ENCODE results near the gene LMAN1.

The LMAN1 gene

DNA sequence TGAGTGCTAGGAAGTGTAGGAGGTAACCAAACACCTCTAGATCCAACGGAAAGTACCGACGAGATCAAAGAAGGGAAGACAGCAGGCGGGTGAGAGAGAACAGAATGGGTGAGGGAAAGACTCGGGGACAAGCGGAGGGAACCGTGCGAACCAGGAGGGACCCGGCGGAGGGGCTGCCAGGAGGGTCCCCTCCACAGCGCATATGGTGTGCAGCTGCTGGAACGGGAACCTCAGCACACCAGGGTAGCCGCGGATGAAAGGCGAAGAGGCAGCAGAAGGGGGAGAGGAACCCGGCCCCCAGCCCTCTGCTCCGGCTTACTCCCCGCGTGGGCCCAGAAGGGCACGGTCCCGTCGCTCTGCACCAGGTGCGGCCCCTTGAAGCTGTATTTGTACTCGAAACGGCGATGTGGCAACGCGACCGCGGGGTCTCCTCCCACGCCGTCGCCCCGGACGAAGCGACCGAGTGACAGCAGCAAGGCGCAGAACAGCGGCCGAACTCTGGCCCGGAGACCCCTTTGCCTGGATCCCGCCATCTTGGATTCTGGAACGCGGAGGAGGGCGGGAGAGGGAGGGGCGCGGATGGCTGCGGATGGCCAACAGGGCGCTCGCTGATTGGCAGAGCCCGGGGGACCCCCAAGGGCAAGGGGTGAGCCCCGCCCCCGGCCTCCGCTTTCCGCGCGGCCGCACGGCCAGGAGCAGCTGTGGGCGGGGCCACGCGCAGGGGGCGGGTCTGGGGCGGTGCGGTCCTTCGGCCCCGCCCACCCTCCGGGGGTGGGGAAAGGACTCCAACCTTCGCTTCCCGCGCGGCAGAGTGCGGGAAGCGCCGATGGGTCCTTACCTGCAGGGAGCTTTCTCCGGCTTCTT is at the start of gene LMAN1 (continued):
- TF ChIP-seq FEZF1 (tag by site-specific recombination; IDR thresholded peaks at IDR 0.05), result peak; percentile 93
- TF ChIP-seq ZNF747 (tag by site-specific recombination; IDR thresholded peaks at IDR 0.05), result no peak
- no peak for TF ChIP-seq SCRT1 (tag by site-specific recombination; IDR thresholded peaks at IDR 0.05; ENCODE audit: borderline replicate concordance)
- peak; percentile 51 for TF ChIP-seq ZNF2 (tag by site-specific recombination; IDR thresholded peaks at IDR 0.05)
- no peak for TF ChIP-seq ZNF221 (tag by site-specific recombination; IDR thresholded peaks at IDR 0.05; ENCODE audit: borderline replicate concordance)
- no peak for TF ChIP-seq HOXC10 (CRISPR knock-in tag; IDR thresholded peaks at IDR 0.05)
- TF ChIP-seq KLF16 (tag by site-specific recombination; IDR thresholded peaks at IDR 0.05), result peak; percentile 34
- no peak for TF ChIP-seq ZNF473 (tag by site-specific recombination; IDR thresholded peaks at IDR 0.05)
- TF ChIP-seq ZNF776 (tag by site-specific recombination; IDR thresholded peaks at IDR 0.05; ENCODE audit: borderline replicate concordance), result peak; percentile 75; the same call in 1 of the 2 replicates
- peak; percentile 79 for TF ChIP-seq SP2 (tag by site-specific recombination; IDR thresholded peaks at IDR 0.05)
- TF ChIP-seq ZNF175 (tag by site-specific recombination; IDR thresholded peaks at IDR 0.05), result no peak
- peak; percentile 86 for TF ChIP-seq PRDM1 (tag by site-specific recombination; IDR thresholded peaks at IDR 0.05)
- no peak for TF ChIP-seq ZNF174 (tag by site-specific recombination; IDR thresholded peaks at IDR 0.05)
- TF ChIP-seq ZNF184 (tag by site-specific recombination; IDR thresholded peaks at IDR 0.05), result no peak
- TF ChIP-seq, protein P1, sequence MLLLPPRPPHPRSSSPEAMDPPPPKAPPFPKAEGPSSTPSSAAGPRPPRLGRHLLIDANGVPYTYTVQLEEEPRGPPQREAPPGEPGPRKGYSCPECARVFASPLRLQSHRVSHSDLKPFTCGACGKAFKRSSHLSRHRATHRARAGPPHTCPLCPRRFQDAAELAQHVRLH (tag by site-specific recombination; IDR thresholded peaks at IDR 0.05), result 0 out of 2 replicates have a peak, but pooled peaks have one; percentile 11
- TF ChIP-seq, protein P2, sequence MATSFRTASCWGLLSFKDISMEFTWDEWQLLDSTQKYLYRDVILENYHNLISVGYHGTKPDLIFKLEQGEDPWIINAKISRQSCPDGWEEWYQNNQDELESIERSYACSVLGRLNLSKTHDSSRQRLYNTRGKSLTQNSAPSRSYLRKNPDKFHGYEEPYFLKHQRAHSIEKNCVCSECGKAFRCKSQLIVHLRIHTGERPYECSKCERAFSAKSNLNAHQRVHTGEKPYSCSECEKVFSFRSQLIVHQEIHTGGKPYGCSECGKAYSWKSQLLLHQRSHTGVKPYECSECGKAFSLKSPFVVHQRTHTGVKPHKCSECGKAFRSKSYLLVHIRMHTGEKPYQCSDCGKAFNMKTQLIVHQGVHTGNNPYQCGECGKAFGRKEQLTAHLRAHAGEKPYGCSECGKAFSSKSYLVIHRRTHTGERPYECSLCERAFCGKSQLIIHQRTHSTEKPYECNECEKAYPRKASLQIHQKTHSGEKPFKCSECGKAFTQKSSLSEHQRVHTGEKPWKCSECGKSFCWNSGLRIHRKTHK (tag by site-specific recombination; IDR thresholded peaks at IDR 0.05), result no peak
- TF ChIP-seq ZEB2 (tag by site-specific recombination; IDR thresholded peaks at IDR 0.05), result 0 out of 2 replicates have a peak, but pooled peaks have one; percentile 34
- TF ChIP-seq, protein P3, sequence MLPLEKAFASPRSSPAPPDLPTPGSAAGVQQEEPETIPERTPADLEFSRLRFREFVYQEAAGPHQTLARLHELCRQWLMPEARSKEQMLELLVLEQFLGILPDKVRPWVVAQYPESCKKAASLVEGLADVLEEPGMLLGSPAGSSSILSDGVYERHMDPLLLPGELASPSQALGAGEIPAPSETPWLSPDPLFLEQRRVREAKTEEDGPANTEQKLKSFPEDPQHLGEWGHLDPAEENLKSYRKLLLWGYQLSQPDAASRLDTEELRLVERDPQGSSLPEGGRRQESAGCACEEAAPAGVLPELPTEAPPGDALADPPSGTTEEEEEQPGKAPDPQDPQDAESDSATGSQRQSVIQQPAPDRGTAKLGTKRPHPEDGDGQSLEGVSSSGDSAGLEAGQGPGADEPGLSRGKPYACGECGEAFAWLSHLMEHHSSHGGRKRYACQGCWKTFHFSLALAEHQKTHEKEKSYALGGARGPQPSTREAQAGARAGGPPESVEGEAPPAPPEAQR (tag by site-specific recombination; IDR thresholded peaks at IDR 0.05), result 0 out of 2 replicates have a peak, but pooled peaks have one; percentile 21
- TF ChIP-seq, protein P4, sequence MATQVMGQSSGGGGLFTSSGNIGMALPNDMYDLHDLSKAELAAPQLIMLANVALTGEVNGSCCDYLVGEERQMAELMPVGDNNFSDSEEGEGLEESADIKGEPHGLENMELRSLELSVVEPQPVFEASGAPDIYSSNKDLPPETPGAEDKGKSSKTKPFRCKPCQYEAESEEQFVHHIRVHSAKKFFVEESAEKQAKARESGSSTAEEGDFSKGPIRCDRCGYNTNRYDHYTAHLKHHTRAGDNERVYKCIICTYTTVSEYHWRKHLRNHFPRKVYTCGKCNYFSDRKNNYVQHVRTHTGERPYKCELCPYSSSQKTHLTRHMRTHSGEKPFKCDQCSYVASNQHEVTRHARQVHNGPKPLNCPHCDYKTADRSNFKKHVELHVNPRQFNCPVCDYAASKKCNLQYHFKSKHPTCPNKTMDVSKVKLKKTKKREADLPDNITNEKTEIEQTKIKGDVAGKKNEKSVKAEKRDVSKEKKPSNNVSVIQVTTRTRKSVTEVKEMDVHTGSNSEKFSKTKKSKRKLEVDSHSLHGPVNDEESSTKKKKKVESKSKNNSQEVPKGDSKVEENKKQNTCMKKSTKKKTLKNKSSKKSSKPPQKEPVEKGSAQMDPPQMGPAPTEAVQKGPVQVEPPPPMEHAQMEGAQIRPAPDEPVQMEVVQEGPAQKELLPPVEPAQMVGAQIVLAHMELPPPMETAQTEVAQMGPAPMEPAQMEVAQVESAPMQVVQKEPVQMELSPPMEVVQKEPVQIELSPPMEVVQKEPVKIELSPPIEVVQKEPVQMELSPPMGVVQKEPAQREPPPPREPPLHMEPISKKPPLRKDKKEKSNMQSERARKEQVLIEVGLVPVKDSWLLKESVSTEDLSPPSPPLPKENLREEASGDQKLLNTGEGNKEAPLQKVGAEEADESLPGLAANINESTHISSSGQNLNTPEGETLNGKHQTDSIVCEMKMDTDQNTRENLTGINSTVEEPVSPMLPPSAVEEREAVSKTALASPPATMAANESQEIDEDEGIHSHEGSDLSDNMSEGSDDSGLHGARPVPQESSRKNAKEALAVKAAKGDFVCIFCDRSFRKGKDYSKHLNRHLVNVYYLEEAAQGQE (tag by site-specific recombination; IDR thresholded peaks at IDR 0.05), result peak; percentile 46; the same call in 1 of the 2 replicates
- TF ChIP-seq, protein P5, sequence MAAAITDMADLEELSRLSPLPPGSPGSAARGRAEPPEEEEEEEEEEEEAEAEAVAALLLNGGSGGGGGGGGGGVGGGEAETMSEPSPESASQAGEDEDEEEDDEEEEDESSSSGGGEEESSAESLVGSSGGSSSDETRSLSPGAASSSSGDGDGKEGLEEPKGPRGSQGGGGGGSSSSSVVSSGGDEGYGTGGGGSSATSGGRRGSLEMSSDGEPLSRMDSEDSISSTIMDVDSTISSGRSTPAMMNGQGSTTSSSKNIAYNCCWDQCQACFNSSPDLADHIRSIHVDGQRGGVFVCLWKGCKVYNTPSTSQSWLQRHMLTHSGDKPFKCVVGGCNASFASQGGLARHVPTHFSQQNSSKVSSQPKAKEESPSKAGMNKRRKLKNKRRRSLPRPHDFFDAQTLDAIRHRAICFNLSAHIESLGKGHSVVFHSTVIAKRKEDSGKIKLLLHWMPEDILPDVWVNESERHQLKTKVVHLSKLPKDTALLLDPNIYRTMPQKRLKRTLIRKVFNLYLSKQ (tag by site-specific recombination; IDR thresholded peaks at IDR 0.05; ENCODE audit: borderline replicate concordance), result no peak
- peak; percentile 80 for TF ChIP-seq YY1 (tag by site-specific recombination; IDR thresholded peaks at IDR 0.05)
- peak; percentile 66 for TF ChIP-seq ZNF335 (tag by site-specific recombination; conservative IDR thresholded peaks at IDR 0.05)
- TF ChIP-seq ZSCAN23 (tag by site-specific recombination; IDR thresholded peaks at IDR 0.05), result no peak
- TF ChIP-seq TRIM28 (IDR thresholded peaks at IDR 0.05; ENCODE audit: borderline replicate concordance, low read length), result no peak
- peak; percentile 63; the same call in 1 of the 2 replicates for TF ChIP-seq ZNF843 (tag by site-specific recombination; IDR thresholded peaks at IDR 0.05)
- TF ChIP-seq BCL11A (tag by site-specific recombination; IDR thresholded peaks at IDR 0.05; ENCODE audit: low read depth), result no peak
- peak; percentile 37; the same call in 1 of the 2 replicates for TF ChIP-seq ZNF629 (tag by site-specific recombination; IDR thresholded peaks at IDR 0.05)
- TF ChIP-seq, protein P6, sequence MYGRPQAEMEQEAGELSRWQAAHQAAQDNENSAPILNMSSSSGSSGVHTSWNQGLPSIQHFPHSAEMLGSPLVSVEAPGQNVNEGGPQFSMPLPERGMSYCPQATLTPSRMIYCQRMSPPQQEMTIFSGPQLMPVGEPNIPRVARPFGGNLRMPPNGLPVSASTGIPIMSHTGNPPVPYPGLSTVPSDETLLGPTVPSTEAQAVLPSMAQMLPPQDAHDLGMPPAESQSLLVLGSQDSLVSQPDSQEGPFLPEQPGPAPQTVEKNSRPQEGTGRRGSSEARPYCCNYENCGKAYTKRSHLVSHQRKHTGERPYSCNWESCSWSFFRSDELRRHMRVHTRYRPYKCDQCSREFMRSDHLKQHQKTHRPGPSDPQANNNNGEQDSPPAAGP (tag by site-specific recombination; IDR thresholded peaks at IDR 0.05), result no peak; the same call in 1 of the 2 replicates
- no peak for TF ChIP-seq ZNF670 (tag by site-specific recombination; IDR thresholded peaks at IDR 0.05; ENCODE audit: low read depth)
- TF ChIP-seq ZNF266 (tag by site-specific recombination; IDR thresholded peaks at IDR 0.05; ENCODE audit: low read depth), result 0 out of 2 replicates have a peak, but pooled peaks have one; percentile 10
- TF ChIP-seq ZNF501 (tag by site-specific recombination; IDR thresholded peaks at IDR 0.05), result peak; percentile 97
